Neutrophil (primary cell): ENCODE data around the gene PACSIN1.

Experiments used
- H3K27ac ChIP-seq: fragments of 200-600 bp; sonication (generic); 2 replicates; pipeline ENCODE4 v1.5.1; 2016; ENCODE audit warnings: mild to moderate bottlenecking, moderate library complexity
- H3K27me3 ChIP-seq: fragments of 200-600 bp; sonication (generic); 2 replicates; pipeline ENCODE4 v1.6.0; 2016; ENCODE audit warnings: mild to moderate bottlenecking
- H3K36me3 ChIP-seq: fragments of 200-600 bp; sonication (generic); 2 replicates; pipeline ENCODE4 v1.5.1; 2017
- H3K4me1 ChIP-seq, 2 experiments: fragments of 200-600 bp in 1 of 2; sonication (generic) in 1 of 2; 1 replicate in 1 of 2; 2 replicates in 1 of 2; pipeline versions ENCODE4 v1.5.1 to v1.6.1; 2013 to 2016; ENCODE audit warnings: low read depth in 1 of 2, low read length in 1 of 2, mild to moderate bottlenecking in 1 of 2, moderate library complexity in 1 of 2; ENCODE audit not compliant: control insufficient read depth in 1 of 2, insufficient read depth in 1 of 2
- H3K4me3 ChIP-seq, 2 experiments: fragments of 200-600 bp in 1 of 2; sonication (generic) in 1 of 2; 1 replicate in 1 of 2; 2 replicates in 1 of 2; pipeline ENCODE4 v1.5.1; 2013 to 2016; ENCODE audit warnings: low read depth in 1 of 2, low read length in 1 of 2, mild to moderate bottlenecking in 1 of 2, moderate library complexity in 1 of 2
- H3K9me3 ChIP-seq: fragments of 200-600 bp; sonication (generic); 2 replicates; pipeline ENCODE4 v1.5.1; 2016
- CTCF ChIP-seq: fragments of 200-600 bp; sonication (generic); IDR thresholded peaks from 2 replicates; pipeline ENCODE4 v1.5.1; 2016; ENCODE audit warnings: antibody characterized with exemption

PACSIN1 gene

GRCh38 chr6:34528996-34529664 lies 63.3 kb downstream of the PACSIN1 start:
- Histone ChIP-seq H3K27ac (no peak overlapping the region), H3K36me3 (no peaks in the 10 kb centered on the region), H3K9me3 (no peaks in the 10 kb centered on the region), H3K27me3 (peaks cover 18% of the 10 kb centered on the region), H3K4me1 (peaks cover 4% of the 10 kb centered on the region in 2 experiments), H3K4me3 (no peak overlapping the region)
- no peak for TF ChIP-seq CTCF

- Histone ChIP-seq H3K36me3 (no peaks in the 10 kb centered on the region), H3K4me3 (no peak overlapping the region), H3K4me1 (peaks cover 4% of the 10 kb centered on the region in 2 experiments), H3K27me3 (peaks cover 18% of the 10 kb centered on the region), H3K9me3 (no peaks in the 10 kb centered on the region), H3K27ac (no peak overlapping the region)
- TF ChIP-seq CTCF = no peak
Measured at GRCh38 chr6:34529665-34530327, 63.9 kb downstream of the PACSIN1 start.

- no peak overlapping the region for H3K4me3 ChIP-seq
- H3K27me3 ChIP-seq = peaks cover 18% of the 10 kb centered on the region
- H3K4me1 ChIP-seq = peaks cover 4% of the 10 kb centered on the region in 2 experiments
- H3K36me3 ChIP-seq = no peaks in the 10 kb centered on the region
- no peaks in the 10 kb centered on the region for H3K9me3 ChIP-seq
- no peak overlapping the region for H3K27ac ChIP-seq
- TF ChIP-seq CTCF = no peak
Measured at GRCh38 chr6:34530753-34531365, 65.0 kb downstream of the PACSIN1 start.

- H3K27ac ChIP-seq = no peak overlapping the region
- H3K9me3 ChIP-seq = no peaks in the 10 kb centered on the region
- no peak overlapping the region for H3K4me3 ChIP-seq
- peaks cover 18% of the 10 kb centered on the region for H3K27me3 ChIP-seq
- no peaks in the 10 kb centered on the region for H3K36me3 ChIP-seq
- peaks cover 4% of the 10 kb centered on the region in 2 experiments for H3K4me1 ChIP-seq
- TF ChIP-seq CTCF = no peak
Measured at GRCh38 chr6:34531580-34532201, 65.8 kb downstream of the PACSIN1 start.

- no peak for TF ChIP-seq CTCF
- no peak overlapping the region for H3K4me3 ChIP-seq
- no peaks in the 10 kb centered on the region for H3K36me3 ChIP-seq
- H3K4me1 ChIP-seq = peaks cover 3% of the 10 kb centered on the region in 2 experiments
- H3K9me3 ChIP-seq = no peaks in the 10 kb centered on the region
- H3K27ac ChIP-seq = no peak overlapping the region
- H3K27me3 ChIP-seq = peaks cover 18% of the 10 kb centered on the region
Measured at GRCh38 chr6:34532230-34532629, 66.4 kb downstream of the PACSIN1 start.
